Neural crest cell (in vitro differentiated cells): ENCODE data around the gene RHCG. TPM values are rescaled to one million over a fixed set of nuclear protein-coding genes. Genes with fewer than 3 reads are reported as not detected.

Experiments
- DNase-seq: peaks from one replicate; pipeline ENCODE4 v3.0.0; 2021; ENCODE audit warnings: low read depth, mixed read lengths, low spot score
- H3K27ac Mint-ChIP-seq: one replicate; pipeline ENCODE4 v1.8.0; 2021; ENCODE audit warnings: mild to moderate bottlenecking, mixed read lengths; ENCODE audit not compliant: unreplicated experiment
- H3K27me3 Mint-ChIP-seq: 2 replicates; pipeline ENCODE4 v1.8.0; 2021; ENCODE audit warnings: low read depth, mild to moderate bottlenecking, mixed read lengths
- H3K36me3 Mint-ChIP-seq: 2 replicates; pipeline ENCODE4 v1.8.0; 2021; ENCODE audit warnings: low read depth, mild to moderate bottlenecking, mixed read lengths
- H3K4me1 Mint-ChIP-seq: 2 replicates; pipeline ENCODE4 v1.8.0; 2021; ENCODE audit warnings: mixed read lengths
- H3K4me3 Mint-ChIP-seq: one replicate; pipeline ENCODE4 v1.8.0; 2021; ENCODE audit warnings: mild to moderate bottlenecking, mixed read lengths
- H3K9me3 Mint-ChIP-seq: 2 replicates; pipeline ENCODE4 v1.8.0; 2021; ENCODE audit warnings: mixed read lengths
- CTCF ChIP-seq: fragments of 200-600 bp; sonication (generic); conservative IDR thresholded peaks from 2 replicates; pipeline ENCODE4 v1.5.0; 2021; ENCODE audit warnings: antibody characterized with exemption, mild to moderate bottlenecking
- total RNA-seq: library from RNA; stranded (reverse); gene quantifications from 2 replicates; pipeline ENCODE4 v1.2.1, GENCODE V29; 2021

Gene RHCG
- total RNA-seq, 1 donor from 2014 or later, result not detected

- peaks cover 69% of the 10 kb centered on the region for H3K27me3 Mint-ChIP-seq
- peaks cover 8% of the 10 kb centered on the region for H3K4me1 Mint-ChIP-seq
- H3K27ac Mint-ChIP-seq, result no peak overlapping the region
- no peak overlapping the region for H3K4me3 Mint-ChIP-seq
- no peaks in the 10 kb centered on the region for H3K36me3 Mint-ChIP-seq
- DNase-seq, result peak; percentile 58
- H3K9me3 Mint-ChIP-seq, result no peaks in the 10 kb centered on the region
- peak; percentile 59 for TF ChIP-seq CTCF
These were observed 4.2 kb downstream of the RHCG start for GRCh38 chr15:89492111-89492641.

DNA sequence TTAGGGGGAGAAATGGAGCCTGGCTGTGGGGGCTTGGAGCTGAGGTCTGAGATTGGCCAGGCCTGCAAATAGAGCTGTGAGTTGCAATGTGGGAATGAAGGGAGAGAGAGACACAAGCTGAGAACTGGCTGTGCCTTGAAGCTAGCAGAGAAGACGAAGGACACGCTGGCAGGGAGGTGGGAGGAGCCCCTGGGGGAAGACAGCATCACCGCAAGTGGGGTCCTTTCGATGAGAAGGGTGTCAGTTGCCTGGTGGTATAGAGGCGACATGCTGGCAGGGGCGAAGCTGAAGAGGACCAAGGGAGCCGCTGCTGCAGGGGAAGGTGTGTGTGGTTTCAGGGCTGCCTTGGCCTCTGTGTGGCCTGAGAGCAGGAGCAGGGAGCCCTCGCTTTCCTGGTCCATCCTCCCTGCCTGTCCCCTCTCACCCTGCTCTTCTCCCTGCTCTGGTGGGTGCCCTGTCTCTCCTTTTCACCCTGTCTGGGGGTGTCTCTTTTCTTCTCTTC lies 5.5 kb downstream of the RHCG start:
- TF ChIP-seq CTCF, result no peak
- no peaks in the 10 kb centered on the region for H3K36me3 Mint-ChIP-seq
- H3K4me1 Mint-ChIP-seq, result no peaks in the 10 kb centered on the region
- H3K4me3 Mint-ChIP-seq, result no peak overlapping the region
- DNase-seq, result no peak
- H3K27ac Mint-ChIP-seq, result no peak overlapping the region
- peaks cover 66% of the 10 kb centered on the region for H3K27me3 Mint-ChIP-seq
- H3K9me3 Mint-ChIP-seq, result no peaks in the 10 kb centered on the region

GRCh38 chr15:89490081-89490813 lies 6.1 kb downstream of the RHCG start:
- Mint-ChIP-seq H3K36me3 (no peaks in the 10 kb centered on the region), H3K27ac (no peak overlapping the region), H3K9me3 (no peaks in the 10 kb centered on the region), H3K4me3 (no peak overlapping the region), H3K4me1 (no peaks in the 10 kb centered on the region), H3K27me3 (peaks cover 66% of the 10 kb centered on the region)
- no peak for DNase-seq
- TF ChIP-seq CTCF, result no peak

GRCh38 chr15:89489376-89489775 lies 7.0 kb downstream of the RHCG start:
- DNase-seq, result no peak
- no peak overlapping the region for H3K27ac Mint-ChIP-seq
- H3K4me1 Mint-ChIP-seq, result no peaks in the 10 kb centered on the region
- no peaks in the 10 kb centered on the region for H3K9me3 Mint-ChIP-seq
- peaks cover 67% of the 10 kb centered on the region for H3K27me3 Mint-ChIP-seq
- TF ChIP-seq CTCF, result no peak
- no peaks in the 10 kb centered on the region for H3K36me3 Mint-ChIP-seq
- no peak overlapping the region for H3K4me3 Mint-ChIP-seq

GRCh38 chr15:89487791-89488190 lies 8.6 kb downstream of the RHCG start:
- Mint-ChIP-seq H3K4me3 (no peak overlapping the region), H3K36me3 (no peaks in the 10 kb centered on the region)

More at GRCh38 chr15:89487791-89488190, 8.6 kb downstream of the RHCG start:
- TF ChIP-seq CTCF, result no peak
- no peak for DNase-seq
- Mint-ChIP-seq H3K27me3 (peaks cover 75% of the 10 kb centered on the region), H3K9me3 (no peaks in the 10 kb centered on the region), H3K27ac (no peak overlapping the region), H3K4me1 (no peaks in the 10 kb centered on the region)
